Progenitor cell of endocrine pancreas (in vitro differentiated cells): ENCODE results near the gene AMMECR1. TPM values are rescaled to one million over a fixed set of nuclear protein-coding genes. Genes with fewer than 3 reads are reported as not detected.

Experiments used
- DNase-seq: peaks from one replicate; pipeline ENCODE4 v3.0.0; 2021; ENCODE audit warnings: low spot score; ENCODE audit not compliant: unreplicated experiment
- H3K27ac Mint-ChIP-seq: 2 replicates; pipeline ENCODE4 v1.8.0; 2021; ENCODE audit warnings: mild to moderate bottlenecking, moderate library complexity, mixed read lengths
- H3K27me3 Mint-ChIP-seq: 2 replicates; pipeline ENCODE4 v1.8.0; 2021; ENCODE audit warnings: mixed read lengths
- H3K36me3 Mint-ChIP-seq: 2 replicates; pipeline ENCODE4 v1.8.0; 2022; ENCODE audit warnings: mixed read lengths; ENCODE audit not compliant: insufficient read depth
- H3K4me1 Mint-ChIP-seq: 2 replicates; pipeline ENCODE4 v1.8.0; 2021; ENCODE audit warnings: low read depth, mixed read lengths
- H3K4me3 Mint-ChIP-seq: 2 replicates; pipeline ENCODE4 v1.8.0; 2021; ENCODE audit warnings: low read depth, mild to moderate bottlenecking, moderate library complexity, mixed read lengths
- H3K9me3 Mint-ChIP-seq: 2 replicates; pipeline ENCODE4 v1.8.0; 2021; ENCODE audit warnings: low read depth, mixed read lengths
- total RNA-seq: library from RNA; stranded (reverse); gene quantifications from 2 replicates; pipeline ENCODE4 v1.2.1, GENCODE V29; 2021
- TF ChIP-seq, protein P1 (sequence below): fragments of 200-600 bp; sonication (generic); IDR thresholded peaks from one replicate; pipeline ENCODE4 v1.5.0; 2021; ENCODE audit warnings: antibody characterized with exemption, mild to moderate bottlenecking; ENCODE audit not compliant: unreplicated experiment

AMMECR1 gene
- total RNA-seq, 1 donor from 2014 or later: 27.8 TPM

DNA sequence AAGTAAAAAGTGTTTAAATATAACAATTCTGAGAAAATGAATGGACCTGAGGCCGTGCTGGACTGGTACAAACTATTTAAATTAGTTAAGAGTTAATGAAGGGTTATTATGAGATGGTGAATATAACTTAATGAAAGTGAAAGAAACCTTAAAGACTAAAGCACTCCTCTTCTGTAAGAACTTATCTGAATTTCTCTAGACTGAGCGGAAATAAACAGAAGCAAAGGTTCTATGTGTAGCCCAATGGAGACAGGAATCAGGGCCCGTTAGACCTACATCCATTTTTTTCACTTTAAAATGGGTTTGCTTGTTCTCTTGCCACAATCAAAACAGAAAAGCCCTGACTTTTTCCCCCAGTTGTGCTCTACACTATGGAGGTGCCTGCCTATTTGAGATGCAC is 14.9 kb downstream of the AMMECR1 start:
- TF ChIP-seq, protein P1, sequence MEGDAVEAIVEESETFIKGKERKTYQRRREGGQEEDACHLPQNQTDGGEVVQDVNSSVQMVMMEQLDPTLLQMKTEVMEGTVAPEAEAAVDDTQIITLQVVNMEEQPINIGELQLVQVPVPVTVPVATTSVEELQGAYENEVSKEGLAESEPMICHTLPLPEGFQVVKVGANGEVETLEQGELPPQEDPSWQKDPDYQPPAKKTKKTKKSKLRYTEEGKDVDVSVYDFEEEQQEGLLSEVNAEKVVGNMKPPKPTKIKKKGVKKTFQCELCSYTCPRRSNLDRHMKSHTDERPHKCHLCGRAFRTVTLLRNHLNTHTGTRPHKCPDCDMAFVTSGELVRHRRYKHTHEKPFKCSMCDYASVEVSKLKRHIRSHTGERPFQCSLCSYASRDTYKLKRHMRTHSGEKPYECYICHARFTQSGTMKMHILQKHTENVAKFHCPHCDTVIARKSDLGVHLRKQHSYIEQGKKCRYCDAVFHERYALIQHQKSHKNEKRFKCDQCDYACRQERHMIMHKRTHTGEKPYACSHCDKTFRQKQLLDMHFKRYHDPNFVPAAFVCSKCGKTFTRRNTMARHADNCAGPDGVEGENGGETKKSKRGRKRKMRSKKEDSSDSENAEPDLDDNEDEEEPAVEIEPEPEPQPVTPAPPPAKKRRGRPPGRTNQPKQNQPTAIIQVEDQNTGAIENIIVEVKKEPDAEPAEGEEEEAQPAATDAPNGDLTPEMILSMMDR: no peak
- peaks cover 15% of the 10 kb centered on the region for H3K9me3 Mint-ChIP-seq
- H3K27me3 Mint-ChIP-seq: no peaks in the 10 kb centered on the region
- no peak overlapping the region for H3K27ac Mint-ChIP-seq
- H3K4me3 Mint-ChIP-seq: no peak overlapping the region
- H3K4me1 Mint-ChIP-seq: peaks cover 8% of the 10 kb centered on the region
- no peak for DNase-seq
- peaks cover 15% of the 10 kb centered on the region for H3K36me3 Mint-ChIP-seq

DNA sequence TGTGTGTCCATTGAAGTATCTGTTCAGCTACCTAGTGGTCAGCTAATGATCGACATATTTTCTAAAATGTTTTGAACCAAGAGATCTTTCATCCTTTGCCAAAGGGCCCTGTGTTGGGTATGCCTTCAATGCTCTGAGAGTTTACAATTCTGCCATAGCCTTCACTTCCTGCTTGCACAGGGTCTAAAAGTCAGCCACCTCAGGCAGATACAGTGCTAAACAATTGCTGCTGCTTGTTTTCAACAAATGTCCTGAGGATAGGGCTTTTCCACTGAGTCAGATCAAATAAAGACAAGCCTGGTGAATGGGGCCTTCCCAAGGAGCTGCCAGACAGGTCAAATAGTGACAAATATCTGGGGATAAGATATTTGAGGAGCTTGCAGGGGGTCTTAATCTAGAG is 16.7 kb downstream of the AMMECR1 start:
- Mint-ChIP-seq H3K36me3 (peaks cover 17% of the 10 kb centered on the region), H3K27me3 (no peaks in the 10 kb centered on the region), H3K27ac (no peak overlapping the region), H3K9me3 (peaks cover 24% of the 10 kb centered on the region), H3K4me3 (no peak overlapping the region), H3K4me1 (peaks cover 8% of the 10 kb centered on the region)
- TF ChIP-seq, protein P1: no peak
- DNase-seq: no peak

DNA sequence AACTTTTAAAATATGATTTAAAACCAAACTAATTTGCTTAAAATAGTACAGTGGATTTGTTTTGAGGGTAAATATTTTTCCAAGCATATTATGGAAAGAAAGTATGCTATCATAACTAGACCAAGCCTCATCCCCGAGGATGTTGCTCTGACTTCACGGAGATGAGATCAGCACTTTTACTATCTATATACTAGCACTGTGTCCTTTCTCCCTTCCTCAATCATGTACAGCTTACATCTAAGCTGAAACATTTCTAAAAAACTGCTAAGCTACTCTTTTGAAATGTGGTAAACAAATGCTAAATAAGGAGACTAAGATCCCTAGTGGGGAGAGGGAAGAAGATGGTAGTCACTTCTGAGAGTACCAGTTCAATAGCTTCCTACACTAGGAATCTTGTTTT is 23.8 kb downstream of the AMMECR1 start:
- peaks cover 8% of the 10 kb centered on the region for H3K36me3 Mint-ChIP-seq
- no peak for DNase-seq
- H3K4me3 Mint-ChIP-seq: no peak overlapping the region
- H3K4me1 Mint-ChIP-seq: peaks cover 7% of the 10 kb centered on the region
- H3K27ac Mint-ChIP-seq: no peak overlapping the region
- peaks cover 14% of the 10 kb centered on the region for H3K9me3 Mint-ChIP-seq
- H3K27me3 Mint-ChIP-seq: no peaks in the 10 kb centered on the region
- TF ChIP-seq, protein P1: no peak

DNA sequence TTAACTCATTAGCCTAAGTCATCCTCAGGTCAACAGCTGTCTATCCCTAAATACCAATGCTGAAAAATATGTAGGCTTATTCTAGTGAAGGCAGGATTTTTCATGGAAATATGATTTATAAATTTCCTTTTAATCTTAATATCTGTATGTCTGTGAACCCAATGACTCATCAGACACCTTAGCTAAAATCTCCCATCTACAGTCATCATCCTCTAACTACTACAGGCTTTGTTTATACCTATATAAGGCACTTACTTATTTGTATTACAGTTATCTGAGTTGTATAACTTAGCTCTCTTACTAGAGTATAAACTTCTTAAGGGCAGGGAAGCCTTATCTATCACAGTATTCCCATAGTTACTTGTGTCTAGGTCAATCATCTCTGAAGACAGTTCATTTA is 24.2 kb downstream of the AMMECR1 start:
- H3K4me3 Mint-ChIP-seq: no peak overlapping the region
- no peak for DNase-seq
- H3K27me3 Mint-ChIP-seq: no peaks in the 10 kb centered on the region
- no peak overlapping the region for H3K27ac Mint-ChIP-seq
- TF ChIP-seq, protein P1: no peak
- H3K4me1 Mint-ChIP-seq: peaks cover 7% of the 10 kb centered on the region
- H3K36me3 Mint-ChIP-seq: peaks cover 8% of the 10 kb centered on the region
- H3K9me3 Mint-ChIP-seq: peaks cover 14% of the 10 kb centered on the region

DNA sequence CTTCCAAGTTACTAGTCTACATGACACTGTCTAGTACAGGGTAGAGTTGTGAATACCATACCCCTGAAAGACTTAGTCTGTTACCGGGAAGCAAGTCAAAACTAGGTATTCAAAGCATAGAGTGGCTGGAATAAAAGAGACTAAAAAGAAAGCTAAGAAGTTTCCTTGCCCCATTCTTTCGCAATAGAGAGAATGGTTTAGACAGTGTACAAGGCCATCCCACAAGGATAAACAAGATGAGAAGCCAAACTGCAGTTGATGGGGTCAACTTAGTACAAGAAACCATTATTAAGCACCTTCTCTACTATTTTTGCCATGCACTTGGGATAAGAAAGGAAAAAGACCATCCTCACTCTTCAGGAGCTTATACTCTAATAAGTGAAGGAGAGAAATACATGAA is 30.3 kb downstream of the AMMECR1 start:
- DNase-seq: no peak
- no peaks in the 10 kb centered on the region for H3K9me3 Mint-ChIP-seq
- peaks cover 3% of the 10 kb centered on the region for H3K4me1 Mint-ChIP-seq
- H3K36me3 Mint-ChIP-seq: peaks cover 3% of the 10 kb centered on the region
- no peak overlapping the region for H3K27ac Mint-ChIP-seq
- no peaks in the 10 kb centered on the region for H3K27me3 Mint-ChIP-seq
- H3K4me3 Mint-ChIP-seq: no peak overlapping the region
- TF ChIP-seq, protein P1: no peak
